Measurements from ENCODE around the gene TTC39A.
A peak's percentile ranks its signal among the peaks of the same experiment; 100 is the strongest.

The TTC39A gene

DNA sequence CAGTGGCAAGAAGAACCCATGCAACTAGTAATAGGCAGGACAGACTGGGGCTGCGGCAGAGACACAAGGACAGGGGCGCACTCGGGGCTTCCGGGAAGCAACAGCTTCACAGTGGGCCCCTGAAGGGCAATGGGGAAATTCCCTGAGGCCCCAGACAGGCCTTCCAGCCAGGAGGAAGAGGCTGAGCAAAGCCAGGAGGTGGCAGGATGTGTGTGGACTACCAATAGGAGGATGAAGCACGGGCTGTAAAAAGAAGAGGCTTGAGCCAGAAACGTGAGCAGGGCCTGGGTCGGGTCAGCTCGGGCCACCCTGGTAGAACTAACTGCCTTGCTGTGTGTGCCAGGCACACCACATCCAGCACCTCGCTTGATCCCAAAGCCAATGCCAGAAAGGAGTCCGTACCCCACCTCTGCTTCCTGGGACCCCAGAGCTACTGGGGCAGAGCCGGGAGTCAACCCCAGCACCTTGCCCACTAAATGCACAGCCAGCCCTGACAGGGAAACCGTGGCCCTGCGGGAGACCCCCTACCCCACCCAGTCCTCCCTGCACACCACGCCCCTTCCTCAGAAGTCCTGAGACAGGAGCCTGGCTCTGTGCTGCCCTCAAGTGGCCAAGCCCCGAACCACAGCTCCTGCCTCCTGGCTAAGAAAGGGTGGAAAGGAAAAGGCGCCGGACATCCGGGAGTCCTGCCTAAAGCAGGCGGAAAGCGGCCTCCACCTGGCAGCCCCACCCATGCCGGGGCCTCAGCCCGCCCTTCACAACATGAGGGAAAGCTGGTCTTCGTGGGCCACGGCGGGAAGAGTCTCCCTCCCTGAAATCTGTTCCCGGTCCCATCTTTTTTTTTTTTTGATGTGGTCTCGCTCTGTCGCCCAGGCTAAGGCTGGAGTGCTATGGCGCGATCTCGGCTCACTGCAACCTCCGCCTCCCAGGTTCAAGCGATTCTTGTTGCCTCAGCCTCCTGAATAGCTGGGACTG is 33.7 kb downstream of the TTC39A start:
- peak; percentile 76 for DNase-seq

GRCh38 chr1:51295926-51296325 is 34.4 kb downstream of the TTC39A start:
- DNase-seq = no peak

- no peak for DNase-seq
These were observed 35.7 kb downstream of the TTC39A start for GRCh38 chr1:51294566-51295184.

DNA sequence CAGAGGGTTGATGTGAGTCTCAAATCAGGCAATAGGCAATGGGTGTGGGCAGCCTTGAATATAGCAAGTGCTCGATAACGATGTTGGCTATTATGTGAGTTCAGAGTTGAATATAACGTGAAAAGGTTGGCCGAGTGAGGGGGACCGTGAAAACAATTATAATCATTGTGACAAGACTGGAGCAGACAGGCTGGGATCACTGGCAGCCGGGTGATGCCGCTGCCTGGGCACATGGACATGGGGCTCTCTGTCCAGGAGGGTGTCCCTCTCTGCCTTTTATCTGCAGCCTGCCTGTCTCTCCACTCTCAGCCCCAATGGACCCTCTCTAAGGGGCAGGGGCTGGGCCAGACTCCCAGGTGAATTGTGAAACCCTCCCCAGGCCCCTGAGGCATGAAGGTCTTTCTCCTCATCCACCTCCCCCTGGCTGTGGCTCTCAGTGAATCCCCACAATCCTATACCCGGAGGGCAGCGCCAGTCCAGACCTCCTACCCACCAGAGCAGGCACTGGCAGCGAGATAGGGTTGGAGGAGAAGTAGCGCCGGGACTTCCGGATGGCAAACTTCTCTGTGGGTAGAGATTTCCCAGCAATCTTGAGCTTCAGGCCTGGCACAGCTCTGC is 36.4 kb downstream of the TTC39A start:
- DNase-seq = no peak

DNA sequence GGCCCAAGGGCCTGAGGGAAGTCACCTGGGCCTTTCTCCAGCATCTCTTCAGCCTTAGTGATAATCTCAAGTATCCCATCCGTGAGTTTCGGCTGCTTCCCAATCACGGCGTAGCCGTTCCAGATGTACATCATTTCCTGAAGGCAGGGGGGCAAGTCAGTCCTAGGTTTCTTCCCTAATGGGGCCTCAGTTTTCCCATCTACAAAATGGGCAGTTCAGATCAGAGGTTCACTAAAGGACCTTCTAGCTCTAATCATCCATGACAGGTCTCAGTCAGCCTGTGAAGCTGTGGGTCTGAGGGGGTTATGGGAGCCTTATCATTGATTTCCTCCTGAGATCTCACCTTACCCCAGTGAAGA is 39.9 kb downstream of the TTC39A start:
- DNase-seq = no peak

- no peak for DNase-seq
These were observed 40.5 kb downstream of the TTC39A start for GRCh38 chr1:51289676-51290488.

DNA sequence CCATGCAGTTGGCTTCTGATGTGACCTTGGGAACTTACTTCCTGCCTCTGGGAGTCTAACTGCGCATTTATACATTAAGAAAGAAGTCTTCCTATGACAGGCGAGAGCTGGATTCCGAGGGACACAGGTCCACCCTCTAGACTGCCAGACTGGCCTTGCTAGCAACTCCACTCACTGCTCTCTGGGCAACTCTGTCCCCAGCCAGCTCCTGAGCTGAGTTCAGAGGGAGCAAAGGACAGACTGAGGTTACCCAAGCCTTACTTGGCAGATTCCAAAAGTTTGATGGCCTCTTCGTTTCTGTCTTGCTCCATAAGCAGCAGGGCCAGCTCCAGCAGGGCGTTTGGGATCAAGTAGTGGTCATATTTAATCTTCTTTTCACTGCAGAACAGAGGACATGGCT is 41.8 kb downstream of the TTC39A start:
- no peak for DNase-seq

- no peak for DNase-seq
These were observed 42.4 kb downstream of the TTC39A start for GRCh38 chr1:51287966-51288365.

GRCh38 chr1:51285055-51285454 is 45.3 kb downstream of the TTC39A start:
- DNase-seq = no peak

DNA sequence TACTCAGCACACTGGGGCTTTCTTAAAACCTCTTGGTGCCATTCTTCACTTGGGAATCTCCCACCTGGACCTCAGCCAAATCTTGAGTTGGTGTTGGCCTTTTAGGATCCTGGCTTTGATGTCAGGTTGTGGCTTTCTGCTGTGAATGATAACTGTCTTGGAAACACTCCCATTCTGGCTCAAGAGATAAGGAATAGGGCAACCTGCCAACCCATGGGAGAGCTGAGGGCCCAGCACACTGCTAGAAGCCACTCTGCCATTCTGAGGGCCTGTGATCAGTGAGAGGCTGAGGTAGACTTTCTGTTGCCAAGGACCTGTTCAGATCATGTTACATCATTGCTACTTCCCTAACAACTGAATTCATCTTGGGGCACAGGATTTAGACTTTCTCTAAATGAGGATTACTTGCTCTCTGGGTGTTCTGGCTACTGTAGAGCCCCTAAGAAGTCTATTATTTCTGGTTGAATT is 45.8 kb downstream of the TTC39A start:
- DNase-seq = no peak

DNA sequence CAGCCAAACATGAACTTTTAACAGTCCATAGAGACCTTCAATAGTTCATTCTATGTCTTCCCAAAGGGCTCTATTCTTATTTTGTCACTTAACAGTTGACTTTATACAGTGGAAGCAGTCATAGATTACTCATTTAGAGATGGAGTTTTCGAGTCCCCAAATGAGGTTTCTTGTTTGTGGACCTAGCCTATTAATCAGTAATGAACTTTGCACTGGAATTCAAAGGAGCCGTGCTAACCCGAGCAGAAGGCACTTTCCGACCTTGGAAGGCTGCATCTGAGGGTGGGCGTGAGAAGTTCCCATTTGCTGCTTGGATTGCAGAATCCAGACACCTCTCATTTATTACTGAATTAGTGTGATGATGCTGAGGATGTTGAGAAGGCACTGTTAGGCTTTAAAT is 46.4 kb downstream of the TTC39A start:
- no peak for DNase-seq

GRCh38 chr1:51282605-51283004 is 47.8 kb downstream of the TTC39A start:
- no peak for DNase-seq

DNA sequence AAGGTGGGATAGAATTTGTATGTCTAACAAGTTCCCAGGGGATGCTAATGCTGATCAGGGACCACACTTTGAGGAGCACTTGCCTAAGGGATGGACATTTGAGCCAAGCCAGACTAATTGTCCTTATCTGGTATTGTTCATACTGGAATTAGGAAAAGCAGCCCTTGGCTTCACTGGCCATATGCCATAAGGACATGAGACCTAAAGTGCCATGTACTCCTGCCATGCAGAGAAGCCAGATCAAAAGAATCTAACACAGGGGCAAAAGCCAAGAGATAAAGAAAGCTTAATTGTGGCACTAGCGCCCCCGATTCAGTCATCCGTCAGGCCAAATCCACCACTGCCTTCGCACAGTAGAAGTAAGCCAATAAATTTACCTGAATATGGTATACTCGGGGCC is 48.6 kb downstream of the TTC39A start:
- no peak for DNase-seq

DNA sequence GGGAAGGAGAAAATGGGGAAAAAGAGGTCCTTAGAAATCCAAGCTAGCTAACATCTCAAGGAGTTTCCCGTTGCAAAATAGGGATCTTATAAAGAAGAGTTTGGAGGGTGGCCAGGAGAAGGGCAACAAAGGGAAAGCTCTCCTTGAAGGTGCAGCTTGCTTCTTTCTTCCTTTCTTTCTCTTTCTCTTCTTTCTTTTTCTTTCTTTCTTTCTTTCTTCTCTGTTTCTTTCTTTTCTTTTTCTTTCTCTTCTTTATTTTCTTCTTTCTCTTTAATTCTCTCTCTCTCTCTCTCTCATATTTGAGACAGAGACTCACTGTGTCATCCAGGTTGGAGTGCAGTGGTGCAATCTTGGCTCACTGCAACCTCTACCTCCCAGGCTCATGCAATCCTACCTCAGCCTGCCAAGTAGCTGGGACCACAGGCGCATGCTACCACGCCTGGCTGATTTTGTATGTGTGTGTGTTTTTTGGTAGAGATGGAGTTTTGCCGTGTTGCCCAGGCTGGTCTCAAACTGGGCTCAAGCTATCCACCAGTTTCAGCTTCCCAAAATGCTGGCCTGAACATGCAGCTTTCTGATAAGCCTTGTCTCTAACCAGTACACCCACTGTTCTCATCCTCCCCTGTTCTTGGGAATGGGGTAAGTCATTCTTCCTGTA is 49.9 kb downstream of the TTC39A start:
- no peak for DNase-seq

DNA sequence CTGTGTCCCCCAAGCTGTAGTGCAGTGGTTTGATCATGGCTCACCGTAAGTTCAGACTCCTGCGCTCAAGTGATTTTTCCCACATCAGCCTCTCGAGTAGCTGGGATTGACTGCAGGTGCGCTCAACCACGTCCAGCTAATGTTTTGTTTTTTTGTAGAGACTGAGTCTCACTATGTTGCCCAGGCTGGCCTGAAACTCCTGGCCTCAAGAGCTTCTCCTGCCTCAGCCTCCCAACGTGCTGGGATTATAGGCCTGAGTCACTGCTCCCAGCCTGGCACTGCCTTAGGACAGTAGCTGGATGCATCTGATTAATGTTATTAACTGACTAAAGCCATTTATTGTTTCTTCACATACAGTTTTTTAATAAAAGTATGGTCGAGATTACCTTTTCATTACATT is 54.1 kb downstream of the TTC39A start:
- DNase-seq = no peak

GRCh38 chr1:51274676-51275075 is 55.7 kb downstream of the TTC39A start:
- no peak for DNase-seq

DNA sequence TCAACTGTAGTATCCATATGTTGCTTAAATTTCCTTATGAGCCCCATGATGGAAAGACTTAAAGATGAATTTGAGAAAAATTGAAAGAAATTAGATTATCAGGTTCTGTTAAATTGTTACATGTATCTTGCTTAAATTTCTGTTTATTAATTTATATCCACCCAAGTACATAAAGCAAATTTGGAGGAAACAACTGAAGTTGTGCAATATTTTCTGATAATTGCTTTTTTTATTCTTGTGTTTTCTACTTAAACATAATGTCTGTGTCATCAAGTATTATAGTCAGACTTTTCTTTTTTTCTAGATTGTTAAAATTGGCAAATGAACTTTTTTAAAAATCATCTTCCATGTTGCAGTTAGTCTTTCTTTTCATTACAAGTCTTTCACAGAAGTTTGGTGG is 57.4 kb downstream of the TTC39A start:
- no peak for DNase-seq

GRCh38 chr1:51270751-51271150 is 59.6 kb downstream of the TTC39A start:
- DNase-seq = no peak

DNA sequence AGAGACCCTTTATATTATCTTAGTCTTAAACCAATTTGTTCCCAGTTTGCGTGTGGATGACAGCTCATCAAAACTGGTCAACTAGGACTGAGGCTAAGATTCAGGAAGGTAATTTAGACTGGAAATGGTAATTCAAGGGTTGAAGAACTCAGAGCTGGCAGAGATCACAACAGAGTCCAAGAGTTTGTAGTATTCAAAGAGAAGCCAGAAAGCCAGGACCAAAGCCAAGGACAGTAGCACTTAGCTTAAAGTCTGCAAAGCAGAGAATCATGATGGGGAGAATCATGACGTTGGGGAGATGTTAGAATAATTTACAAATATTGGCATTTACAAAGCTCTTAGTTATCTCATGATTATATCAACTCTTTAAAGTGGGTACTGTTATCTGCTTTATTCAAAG is 61.7 kb downstream of the TTC39A start:
- DNase-seq = no peak

DNA sequence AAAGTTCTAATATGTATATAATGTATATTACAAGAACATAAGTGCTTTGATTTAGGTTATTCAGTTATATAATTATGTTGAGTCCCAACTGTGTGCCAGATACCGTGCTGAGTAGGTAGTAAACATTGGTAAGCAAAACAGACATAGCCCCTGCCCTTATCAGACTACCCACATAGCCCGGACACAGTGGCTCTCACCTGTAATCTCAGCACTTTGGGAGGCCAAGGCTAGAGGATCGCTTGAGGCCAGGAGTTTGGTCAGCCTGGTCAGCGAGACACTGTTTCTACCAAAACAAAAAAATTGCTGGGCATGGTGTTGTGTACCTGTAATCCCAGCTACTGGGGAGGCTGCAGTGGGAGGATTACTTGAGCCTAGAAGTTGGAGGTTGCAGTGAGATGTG is 63.6 kb downstream of the TTC39A start:
- DNase-seq = no peak

DNA sequence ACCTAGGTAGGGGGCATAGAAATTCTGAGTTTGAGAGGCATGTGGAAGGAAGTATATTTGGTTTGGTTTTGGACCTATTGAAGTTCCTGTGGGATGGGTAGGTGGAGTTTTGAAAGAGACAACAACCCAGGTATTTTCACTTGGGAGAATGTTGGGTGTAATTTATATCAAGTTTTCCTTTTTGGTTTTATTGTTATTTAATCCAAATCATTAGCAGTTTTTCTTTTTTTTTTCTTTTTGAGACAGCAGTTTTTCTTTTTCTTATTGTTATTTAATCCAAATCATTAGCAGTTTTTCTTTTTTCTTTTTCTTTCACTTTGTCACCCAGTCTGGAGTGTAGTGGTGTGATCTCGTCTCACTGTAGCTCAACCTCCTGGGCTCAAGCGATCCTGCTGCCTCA is 64.2 kb downstream of the TTC39A start:
- DNase-seq = no peak

- no peak for DNase-seq
These were observed 64.7 kb downstream of the TTC39A start for GRCh38 chr1:51265618-51266017.
